IPS DF 19.7 (cell line): ENCODE data around the gene FRMD4A.
A peak's percentile ranks its signal among the peaks of the same experiment; 100 is the strongest.

Source experiments
- DNase-seq: peaks from one replicate; pipeline ENCODE4 v3.0.0-alpha.2; 2013; ENCODE audit warnings: low read depth, low spot score

The FRMD4A gene

GRCh38 chr10:13624630-13625029, 706.1 kb downstream of the FRMD4A start:
- no peak for DNase-seq

GRCh38 chr10:13621931-13622330, 708.8 kb downstream of the FRMD4A start:
- DNase-seq: no peak

- no peak for DNase-seq
Observed at GRCh38 chr10:13617116-13617515, 713.6 kb downstream of the FRMD4A start.

GRCh38 chr10:13615650-13616300, 714.9 kb downstream of the FRMD4A start:
- DNase-seq: peak; percentile 42

- no peak for DNase-seq
Observed at GRCh38 chr10:13614530-13615332, 716.0 kb downstream of the FRMD4A start.

GRCh38 chr10:13613519-13613918, 717.2 kb downstream of the FRMD4A start:
- DNase-seq: no peak

GRCh38 chr10:13612654-13613373, 717.9 kb downstream of the FRMD4A start:
- DNase-seq: no peak

GRCh38 chr10:13608246-13608853, 722.4 kb downstream of the FRMD4A start:
- DNase-seq: no peak

- DNase-seq: no peak
Observed at GRCh38 chr10:13604357-13605040, 726.2 kb downstream of the FRMD4A start.

GRCh38 chr10:13597909-13598308, 732.8 kb downstream of the FRMD4A start:
- DNase-seq: no peak

- DNase-seq: no peak
Observed at GRCh38 chr10:13594641-13595040, 736.1 kb downstream of the FRMD4A start.
